Suprapubic skin (tissue), 3 donors: ENCODE data around the gene PRICKLE2.

Source experiments
- CTCF ChIP-seq, 2 donors: fragments of 200-600 bp in 1 of 2; fragments of 450-650 bp in 1 of 2; sonication (generic) in 1 of 2; IDR thresholded peaks; one replicate each; pipeline ENCODE4 v1.5.1; 2016 to 2019; ENCODE audit warnings: antibody characterized with exemption in 2 of 2, mild to moderate bottlenecking in 1 of 2, moderate library complexity in 1 of 2
- POLR2A ChIP-seq, 2 donors: fragments of 450-650 bp; IDR thresholded peaks; one replicate each; pipeline ENCODE4 v1.6.1; 2017; ENCODE audit warnings: antibody characterized with exemption in 2 of 2, mild to moderate bottlenecking in 2 of 2, moderate library complexity in 2 of 2

GRCh38 chr3:64099316-64099715 is 126.0 kb downstream of the PRICKLE2 start:
- no peak for TF ChIP-seq CTCF (IDR thresholded peaks at IDR 0.05)
- TF ChIP-seq POLR2A (IDR thresholded peaks at IDR 0.05): no peak
